OCI-LY7 (cell line): ENCODE results near the gene CALD1. TPM values are rescaled to one million over a fixed set of nuclear protein-coding genes. Genes with fewer than 3 reads are reported as not detected.

Experiments
- BruUV-seq: library from RNA; stranded (reverse); fragments of 400-500 nt; replicated peaks from 2 replicates; lab custom pipeline; 2021; lab: Mats Ljungman, UMichigan
- CTCF ChIA-PET: fragments of 300-600 bp; sonication (Branson Sonifier 250); formaldehyde crosslinking; loops from one replicate; lab custom pipeline; 2022; ENCODE audit warnings: antibody characterized with exemption; ENCODE audit not compliant: unreplicated experiment; lab: Charles Lee
- POLR2A ChIA-PET: fragments of 300-600 bp; sonication (Branson Sonifier 250); formaldehyde crosslinking; loops from one replicate; lab custom pipeline; 2022; ENCODE audit warnings: antibody characterized with exemption; lab: Charles Lee
- DNase-seq: peaks from one replicate; pipeline ENCODE4 v3.0.0-alpha.2; 2015; ENCODE audit warnings: low spot score
- H2AFZ ChIP-seq: fragments of 200-600 bp; sonication (generic), shearing (Covaris generic); 2 replicates; pipeline ENCODE4 v1.6.1; 2014; ENCODE audit warnings: mild to moderate bottlenecking, antibody characterized with exemption, low read length, moderate library complexity
- H3K27ac ChIP-seq: fragments of 200-600 bp; sonication (generic); 2 replicates; pipeline ENCODE4 v1.5.1; 2014; ENCODE audit warnings: mixed run types, low read depth, mild to moderate bottlenecking, moderate library complexity, low read length, inconsistent platforms; ENCODE audit not compliant: poor library complexity, severe bottlenecking
- H3K36me3 ChIP-seq: fragments of 200-600 bp; sonication (generic); 2 replicates; pipeline ENCODE4 v1.6.1; 2014; ENCODE audit warnings: mild to moderate bottlenecking, antibody characterized with exemption, low read length, moderate library complexity, mixed read lengths; ENCODE audit not compliant: insufficient read depth
- H3K4me1 ChIP-seq: fragments of 200-600 bp; sonication (generic); 2 replicates; pipeline ENCODE4 v1.5.1; 2014; ENCODE audit warnings: mild to moderate bottlenecking, low read length; ENCODE audit not compliant: insufficient read depth, poor library complexity, severe bottlenecking
- H3K4me2 ChIP-seq: fragments of 200-600 bp; sonication (generic); 2 replicates; pipeline ENCODE4 v1.6.1; 2014; ENCODE audit warnings: mild to moderate bottlenecking, low read length
- H3K4me3 ChIP-seq: fragments of 200-600 bp; sonication (generic); 2 replicates; pipeline ENCODE4 v1.5.1; 2014; ENCODE audit warnings: mild to moderate bottlenecking, low read depth, low read length; ENCODE audit not compliant: poor library complexity, severe bottlenecking
- H3K79me2 ChIP-seq: fragments of 200-600 bp; sonication (generic); 2 replicates; pipeline ENCODE4 v1.6.1; 2016; ENCODE audit warnings: low read depth, mild to moderate bottlenecking, low read length, moderate library complexity, mixed read lengths; ENCODE audit not compliant: insufficient read depth
- H3K9me2 ChIP-seq: fragments of 200-600 bp; sonication (generic); 2 replicates; pipeline ENCODE4 v1.6.1; 2016; ENCODE audit warnings: mild to moderate bottlenecking, low read length, mixed read lengths; ENCODE audit not compliant: insufficient read depth
- H3K9me3 ChIP-seq: fragments of 200-600 bp; sonication (generic); 2 replicates; pipeline ENCODE4 v1.6.1; 2014; ENCODE audit warnings: mild to moderate bottlenecking, mixed run types, low read length, mixed read lengths
- H4K20me1 ChIP-seq: fragments of 200-600 bp; sonication (generic); 2 replicates; pipeline ENCODE4 v1.6.1; 2014; ENCODE audit warnings: mild to moderate bottlenecking, antibody characterized with exemption, low read length, moderate library complexity, mixed read lengths; ENCODE audit not compliant: insufficient read depth
- EZH2phosphoT487 ChIP-seq: fragments of 200-600 bp; sonication (generic); IDR thresholded peaks from 2 replicates; pipeline ENCODE4 v1.6.1; 2018; ENCODE audit warnings: low read depth, borderline replicate concordance, mild to moderate bottlenecking, mixed run types, antibody characterized with exemption, low read length, moderate library complexity, mixed read lengths
- intact Hi-C: fragments of 100-400 bp; cut with micrococcal nuclease; formaldehyde crosslinking; loops from one replicate; pipeline ENCODE4 v1.10.0; 2022; ENCODE audit not compliant: unreplicated experiment
- total RNA-seq, 2 experiments: library from RNA; depleted of rRNA in 1 of 2; stranded (reverse); fragments of >200 nt in 1 of 2; shearing (Covaris generic) in 1 of 2; gene quantifications; 2 replicates each; pipeline ENCODE4 v1.2.3, GENCODE V29; 2014 to 2022
- TF ChIP-seq, protein P1 (sequence below): fragments of 200-600 bp; sonication (generic); conservative IDR thresholded peaks from 2 replicates; pipeline ENCODE4 v1.5.1; 2014; ENCODE audit warnings: mild to moderate bottlenecking, antibody characterized with exemption, low read length, moderate library complexity, mixed read lengths

The CALD1 gene
- total RNA-seq, 2 experiments from 2014 or later: 0.25 to 0.49 TPM

DNA sequence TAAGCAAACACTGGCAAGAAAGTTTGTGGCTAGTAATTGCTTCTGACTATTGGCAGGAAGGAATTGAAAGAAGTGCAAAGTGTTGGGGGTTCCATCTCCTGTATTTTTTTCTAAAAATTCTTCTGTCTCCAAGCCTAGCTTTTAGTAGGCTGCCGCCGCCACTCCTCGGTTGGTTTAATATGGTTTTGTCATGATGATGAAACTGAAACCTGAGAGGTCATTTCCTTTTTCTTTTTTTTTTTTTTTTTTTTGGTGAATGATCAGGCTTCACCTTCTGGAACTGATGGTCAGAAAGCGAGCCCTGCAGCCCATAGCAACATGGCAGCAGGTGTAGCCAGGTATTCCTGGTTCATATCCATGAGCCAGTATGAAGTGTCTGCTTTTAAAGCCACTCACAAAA lies 131.5 kb downstream of the CALD1 start:
- H3K79me2 ChIP-seq: no peaks in the 10 kb centered on the region
- no TSS peak for BruUV-seq
- H3K9me2 ChIP-seq: no peaks in the 10 kb centered on the region
- TF ChIP-seq, protein P1, sequence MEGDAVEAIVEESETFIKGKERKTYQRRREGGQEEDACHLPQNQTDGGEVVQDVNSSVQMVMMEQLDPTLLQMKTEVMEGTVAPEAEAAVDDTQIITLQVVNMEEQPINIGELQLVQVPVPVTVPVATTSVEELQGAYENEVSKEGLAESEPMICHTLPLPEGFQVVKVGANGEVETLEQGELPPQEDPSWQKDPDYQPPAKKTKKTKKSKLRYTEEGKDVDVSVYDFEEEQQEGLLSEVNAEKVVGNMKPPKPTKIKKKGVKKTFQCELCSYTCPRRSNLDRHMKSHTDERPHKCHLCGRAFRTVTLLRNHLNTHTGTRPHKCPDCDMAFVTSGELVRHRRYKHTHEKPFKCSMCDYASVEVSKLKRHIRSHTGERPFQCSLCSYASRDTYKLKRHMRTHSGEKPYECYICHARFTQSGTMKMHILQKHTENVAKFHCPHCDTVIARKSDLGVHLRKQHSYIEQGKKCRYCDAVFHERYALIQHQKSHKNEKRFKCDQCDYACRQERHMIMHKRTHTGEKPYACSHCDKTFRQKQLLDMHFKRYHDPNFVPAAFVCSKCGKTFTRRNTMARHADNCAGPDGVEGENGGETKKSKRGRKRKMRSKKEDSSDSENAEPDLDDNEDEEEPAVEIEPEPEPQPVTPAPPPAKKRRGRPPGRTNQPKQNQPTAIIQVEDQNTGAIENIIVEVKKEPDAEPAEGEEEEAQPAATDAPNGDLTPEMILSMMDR: no peak
- TF ChIP-seq EZH2phosphoT487: no peak
- no peak overlapping the region for H3K4me2 ChIP-seq
- ChIA-PET CTCF (no interaction called here), POLR2A (no interaction called here)
- intact Hi-C loops: no loop called here
- no peaks in the 10 kb centered on the region for H4K20me1 ChIP-seq
- H3K4me1 ChIP-seq: no peaks in the 10 kb centered on the region
- no peaks in the 10 kb centered on the region for H3K9me3 ChIP-seq
- H2AFZ ChIP-seq: no peak overlapping the region
- DNase-seq: no peak
- no peak overlapping the region for H3K4me3 ChIP-seq
- H3K36me3 ChIP-seq: no peaks in the 10 kb centered on the region
- no peak overlapping the region for H3K27ac ChIP-seq

DNA sequence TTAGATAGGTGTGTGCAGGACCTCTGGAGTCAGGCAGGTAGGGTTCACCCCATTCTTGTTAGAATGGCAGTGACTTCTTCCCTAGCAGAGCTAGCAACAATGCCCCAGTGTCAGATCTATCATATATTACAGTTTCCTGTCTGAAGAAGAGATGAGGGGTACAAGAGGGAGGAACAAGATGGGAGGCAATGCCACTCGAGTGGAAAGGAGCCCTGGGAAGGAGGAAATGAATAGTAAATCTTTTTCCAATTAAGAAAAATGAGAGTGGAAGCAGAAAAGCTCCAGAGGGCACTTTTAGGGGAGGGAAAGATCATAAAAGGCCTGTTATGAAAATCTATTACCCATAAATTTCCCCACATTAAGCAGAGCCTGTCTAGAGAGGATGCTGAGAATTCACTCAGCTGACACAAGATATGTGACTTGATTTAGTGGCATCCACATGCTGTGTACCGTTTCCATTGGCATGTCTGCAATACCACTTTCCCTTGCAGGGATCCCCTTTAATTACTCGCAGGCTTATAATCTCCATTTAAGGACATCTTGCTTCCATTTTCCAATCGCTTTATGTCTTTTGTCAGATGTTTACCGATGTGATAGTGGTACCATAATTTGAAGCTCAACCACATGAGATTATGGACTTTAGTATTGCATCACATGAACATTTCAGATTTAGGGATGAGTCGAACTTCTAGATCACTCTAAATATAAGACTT lies 136.9 kb downstream of the CALD1 start:
- Histone ChIP-seq H4K20me1 (no peaks in the 10 kb centered on the region), H3K4me3 (no peak overlapping the region), H3K4me1 (no peaks in the 10 kb centered on the region), H3K36me3 (no peaks in the 10 kb centered on the region), H3K9me2 (no peaks in the 10 kb centered on the region), H3K27ac (no peak overlapping the region), H3K79me2 (no peaks in the 10 kb centered on the region), H2AFZ (no peak overlapping the region), H3K9me3 (no peaks in the 10 kb centered on the region), H3K4me2 (no peak overlapping the region)
- BruUV-seq: no TSS peak
- CTCF ChIA-PET: no interaction called here
- POLR2A ChIA-PET: interaction anchor here (0.6 kb wide), 1 partner anchor 207 kb away, joined by 4 read pairs; no protein-coding TSS in a partner anchor
- TF ChIP-seq, protein P1: no peak
- TF ChIP-seq EZH2phosphoT487: no peak
- no peak for DNase-seq
- intact Hi-C loops: no loop called here

DNA sequence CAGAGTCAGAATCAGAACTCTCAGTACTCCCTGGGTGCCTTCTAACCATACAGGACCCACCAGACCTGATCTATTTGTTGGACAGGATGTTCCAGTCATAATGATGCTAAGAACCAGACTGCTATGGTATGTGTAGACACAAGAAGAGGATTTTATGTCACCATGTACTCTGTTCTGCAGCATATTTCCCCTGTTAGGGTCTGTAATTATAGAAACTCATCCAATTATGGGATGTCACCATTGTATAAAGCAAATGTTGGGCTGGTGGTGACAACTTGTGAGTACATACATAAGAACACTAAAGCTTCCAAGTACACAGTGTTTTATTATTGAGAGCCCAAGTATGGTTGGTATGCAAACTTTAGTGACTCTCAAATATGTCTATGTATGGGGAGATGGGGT lies 139.8 kb downstream of the CALD1 start:
- POLR2A ChIA-PET: interaction anchor here (0.6 kb wide), 1 partner anchor 302 kb away, joined by 3 read pairs; no protein-coding TSS in a partner anchor
- CTCF ChIA-PET: no interaction called here
- DNase-seq: no peak
- H4K20me1 ChIP-seq: no peaks in the 10 kb centered on the region
- H3K79me2 ChIP-seq: no peaks in the 10 kb centered on the region
- BruUV-seq: no TSS peak
- intact Hi-C loops: no loop called here
- no peak overlapping the region for H3K4me2 ChIP-seq
- no peaks in the 10 kb centered on the region for H3K9me3 ChIP-seq
- TF ChIP-seq EZH2phosphoT487: no peak
- TF ChIP-seq, protein P1: no peak
- no peak overlapping the region for H2AFZ ChIP-seq
- H3K9me2 ChIP-seq: no peaks in the 10 kb centered on the region
- no peaks in the 10 kb centered on the region for H3K4me1 ChIP-seq
- no peaks in the 10 kb centered on the region for H3K36me3 ChIP-seq
- no peak overlapping the region for H3K27ac ChIP-seq
- no peak overlapping the region for H3K4me3 ChIP-seq
